Spleen (tissue), 11 donors: ENCODE results near the gene DACH1. TPM values are rescaled to one million over a fixed set of nuclear protein-coding genes. Genes with fewer than 3 reads are reported as not detected.

Experiments used
- DNase-seq: peaks from one replicate; pipeline ENCODE4 v3.0.0-alpha.2; 2020
- H3K27ac ChIP-seq, 8 donors: fragments of 200-600 bp; sonication (generic) in 7 of 8; 1 replicate in 4 of 8; 2 replicates in 4 of 8; pipeline versions ENCODE4 v1.5.0 to v1.8.0; 2016 to 2021; ENCODE audit warnings: inconsistent platforms in 4 of 8, mild to moderate bottlenecking in 4 of 8, moderate library complexity in 1 of 8
- H3K27me3 ChIP-seq, 7 donors: fragments of 200-600 bp; sonication (generic) in 6 of 7; replicated peaks in 1 of 7; 1 replicate in 4 of 7; 2 replicates in 3 of 7; pipeline versions ENCODE4 v1.5.0 to v1.8.0; 2016 to 2021; ENCODE audit warnings: inconsistent platforms in 3 of 7, mild to moderate bottlenecking in 1 of 7
- H3K36me3 ChIP-seq, 6 donors: fragments of 200-600 bp; sonication (generic) in 5 of 6; 1 replicate in 4 of 6; 2 replicates in 2 of 6; pipeline versions ENCODE4 v1.5.0 to v1.8.0; 2016 to 2021; ENCODE audit warnings: inconsistent platforms in 2 of 6
- H3K4me1 ChIP-seq, 6 donors: fragments of 200-600 bp; sonication (generic) in 5 of 6; 1 replicate in 3 of 6; 2 replicates in 3 of 6; pipeline versions ENCODE4 v1.5.0 to v1.8.0; 2016 to 2021; ENCODE audit warnings: inconsistent platforms in 3 of 6
- H3K4me3 ChIP-seq, 8 donors: fragments of 200-600 bp; sonication (generic) in 7 of 8; 1 replicate in 4 of 8; 2 replicates in 4 of 8; pipeline versions ENCODE4 v1.5.0 to v1.8.0; 2016 to 2021; ENCODE audit warnings: inconsistent platforms in 4 of 8, mild to moderate bottlenecking in 4 of 8, moderate library complexity in 2 of 8
- H3K9me3 ChIP-seq, 8 donors: fragments of 200-600 bp; sonication (generic) in 7 of 8; 1 replicate in 4 of 8; 2 replicates in 4 of 8; pipeline versions ENCODE4 v1.5.0 to v1.8.0; 2016 to 2021; ENCODE audit warnings: inconsistent platforms in 4 of 8
- CTCF ChIP-seq, 11 experiments: fragments of 200-600 bp in 7 of 11; fragments of 450-650 bp in 4 of 11; sonication (generic) in 4 of 11; IDR thresholded peaks in 8 of 11; conservative IDR thresholded peaks in 3 of 11; 1 replicate in 7 of 11; 2 replicates in 4 of 11; pipeline versions ENCODE4 v1.4.0 to v1.8.0; 2016 to 2021; ENCODE audit warnings: antibody characterized with exemption in 11 of 11, inconsistent platforms in 4 of 11, mild to moderate bottlenecking in 1 of 11
- POLR2A ChIP-seq, 3 donors: fragments of 450-650 bp; IDR thresholded peaks; one replicate each; pipeline ENCODE4 v1.5.1; 2017; ENCODE audit warnings: antibody characterized with exemption in 3 of 3, mild to moderate bottlenecking in 1 of 3
- POLR2AphosphoS5 ChIP-seq, 3 donors: sonication (generic); formaldehyde crosslinking; IDR thresholded peaks; one replicate each; pipeline ENCODE4 v1.5.1; 2017; ENCODE audit warnings: antibody characterized with exemption in 3 of 3
- WGBS, 5 donors: extraction: QIAGEN DNeasy Blood & Tissue Kit in 3 of 5; methylation state at CpG; one replicate each; pipeline versions ENCODE4 v1.1.5 to v1.1.7; 2013 to 2018; 5-methylcytosine and 5-hydroxymethylcytosine counted together
- intact Hi-C: fragments of 100-400 bp; cut with DNase I; formaldehyde crosslinking; loops from one replicate; pipeline ENCODE4 v1.15.0; 2023; ENCODE audit warnings: low total_unique reads
- polyA plus RNA-seq, 3 donors: library from polyadenylated mRNA; stranded (reverse); fragments of 200-250 nt; gene quantifications; one replicate each; pipeline ENCODE4 v1.2.1, GENCODE V29; 2013
- total RNA-seq, 7 donors: library from RNA; depleted of rRNA in 3 of 7; stranded (reverse); fragments of >200 nt in 3 of 7; fragmentation: NEBNext Ultra II Directional in 4 of 7; extraction: Animal tissue kit (Norgen Biotek cat#: 25700) in 4 of 7; gene quantifications; one replicate each; pipeline versions ENCODE4 v1.1.0 to v1.2.1, GENCODE V29; 2016 to 2021
- donor health status: healthy with polysubstance abuse.
- donor health status: DM: no; HTN: no; CAD: no; lungs with moderate emphysema.
- donor health status: DM: no; HTN: no; CAD: no.
- donor health status: Bipolar disorder and iron deficiency.
- donor health status: healthy.
- donor health status: DM: no; HTN: no; CAD: no.
- donor health status: DM: yes; HTN: yes; CAD: no.

DACH1 gene
- total and polyA plus RNA-seq, 10 donors = 0.80 to 18.9 (median 11.4) TPM

- Histone ChIP-seq H3K9me3 (no peaks in the 10 kb centered on the region), H3K27ac (peak overlapping the region; percentile 60 to 93 (median 90)), H3K36me3 (no peaks in the 10 kb centered on the region), H3K4me1 (peaks cover 0 to 74% (median 31%) of the 10 kb centered on the region in 6 donors), H3K4me3 (peak overlapping the region; percentile 61 to 86 (median 79)), H3K27me3 (peaks cover 0 to 43% (median 15%) of the 10 kb centered on the region in 7 donors)
- no peak for TF ChIP-seq POLR2A (IDR thresholded peaks at IDR 0.05)
- peak in 1 of 3 donors; percentile 70 for TF ChIP-seq POLR2AphosphoS5 (IDR thresholded peaks at IDR 0.05)
- TF ChIP-seq CTCF (IDR thresholded peaks at IDR 0.05 in 8 of 11, conservative IDR thresholded peaks at IDR 0.05 in 3 of 11) = peak in 1 of 11 experiments; percentile 29
- WGBS, 5 donors = 2 to 7% (median 2%) methylated on average over 39 of the region's 39 CpGs
- peak; percentile 87 for DNase-seq
- intact Hi-C loops = no loop called here
Measured at GRCh38 chr13:71864094-71864985, 2.7 kb downstream of the DACH1 start.

- H3K4me1 ChIP-seq = peaks cover 0 to 80% (median 30%) of the 10 kb centered on the region in 6 donors
- no peaks in the 10 kb centered on the region for H3K9me3 ChIP-seq
- 20 to 41% (median 37%) methylated on average over 4 of the region's 4 CpGs for WGBS, 5 donors
- peak overlapping the region in 7 of 8 donors; percentile 24 to 93 (median 90) for H3K27ac ChIP-seq
- H3K4me3 ChIP-seq = peak overlapping the region in 5 of 8 donors; percentile 78 to 86 (median 82)
- TF ChIP-seq POLR2AphosphoS5 (IDR thresholded peaks at IDR 0.05) (no peak), CTCF (IDR thresholded peaks at IDR 0.05 in 8 of 11, conservative IDR thresholded peaks at IDR 0.05 in 3 of 11) (no peak), POLR2A (IDR thresholded peaks at IDR 0.05) (no peak)
- intact Hi-C loops = no loop called here
- DNase-seq = no peak
- H3K36me3 ChIP-seq = no peaks in the 10 kb centered on the region
- peaks cover 0 to 43% (median 15%) of the 10 kb centered on the region in 7 donors for H3K27me3 ChIP-seq
Measured at GRCh38 chr13:71863254-71863865, 3.6 kb downstream of the DACH1 start.

GRCh38 chr13:71862459-71862943, 4.5 kb downstream of the DACH1 start:
- Histone ChIP-seq H3K27ac (peak overlapping the region in 7 of 8 donors; percentile 10 to 93 (median 90)), H3K27me3 (peaks cover 0 to 38% (median 15%) of the 10 kb centered on the region in 7 donors), H3K36me3 (no peaks in the 10 kb centered on the region), H3K4me1 (peaks cover 0 to 71% (median 28%) of the 10 kb centered on the region in 6 donors), H3K9me3 (no peaks in the 10 kb centered on the region), H3K4me3 (peak overlapping the region in 3 of 8 donors; percentile 9 to 86 (median 78))
- 25 to 39% (median 32%) methylated on average over 2 of the region's 2 CpGs for WGBS, 5 donors
- no peak for TF ChIP-seq POLR2AphosphoS5 (IDR thresholded peaks at IDR 0.05)
- TF ChIP-seq CTCF (IDR thresholded peaks at IDR 0.05 in 8 of 11, conservative IDR thresholded peaks at IDR 0.05 in 3 of 11) = no peak
- TF ChIP-seq POLR2A (IDR thresholded peaks at IDR 0.05) = no peak
- intact Hi-C loops = no loop called here
- DNase-seq = no peak
